NCI-H526 treated with DMSO at 0.1 percent for 48 hours (cell line): Measurements from ENCODE around the gene UBE2N.
A peak's percentile ranks its signal among the peaks of the same experiment; 100 is the strongest.

ENCODE experiments used
- DNase-seq: peaks from one replicate; lab custom pipeline; 2025; lab: John Stamatoyannopoulos, UW

The UBE2N gene, protein sequence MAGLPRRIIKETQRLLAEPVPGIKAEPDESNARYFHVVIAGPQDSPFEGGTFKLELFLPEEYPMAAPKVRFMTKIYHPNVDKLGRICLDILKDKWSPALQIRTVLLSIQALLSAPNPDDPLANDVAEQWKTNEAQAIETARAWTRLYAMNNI

GRCh38 chr12:93441617-93442410 lies at the start of gene UBE2N:
UBE2N (minus strand) TSS chr12:93441947; CDS start chr12:93441884, 63 bp downstream.
- DNase-seq: peak; percentile 92

- no peak for DNase-seq
Observed at GRCh38 chr12:93484315-93484981, 42.7 kb upstream of the UBE2N start.

- no peak for DNase-seq
Observed at GRCh38 chr12:93483151-93483807, 41.5 kb upstream of the UBE2N start.

DNA sequence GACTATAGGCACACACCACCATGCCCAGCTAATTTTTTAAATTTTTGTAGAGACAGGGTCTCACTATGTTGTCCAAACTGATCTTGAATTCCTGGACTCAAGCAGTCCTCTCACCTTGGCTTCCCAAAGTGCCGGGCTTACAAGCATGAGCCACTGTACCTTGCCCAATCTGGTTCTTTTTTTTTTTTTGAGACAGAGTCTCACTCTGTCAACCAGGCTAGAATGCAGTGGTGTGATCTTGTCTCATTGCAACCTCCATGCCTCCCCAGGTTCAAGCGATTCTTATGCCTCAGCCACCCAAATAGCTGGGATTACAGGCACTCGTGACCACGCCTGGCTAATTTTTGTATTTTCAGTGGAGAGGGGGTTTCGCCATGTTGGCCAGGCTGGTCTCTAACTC lies 41.0 kb upstream of the UBE2N start:
- DNase-seq: no peak

- no peak for DNase-seq
Observed at GRCh38 chr12:93476555-93476954, 34.8 kb upstream of the UBE2N start.

DNA sequence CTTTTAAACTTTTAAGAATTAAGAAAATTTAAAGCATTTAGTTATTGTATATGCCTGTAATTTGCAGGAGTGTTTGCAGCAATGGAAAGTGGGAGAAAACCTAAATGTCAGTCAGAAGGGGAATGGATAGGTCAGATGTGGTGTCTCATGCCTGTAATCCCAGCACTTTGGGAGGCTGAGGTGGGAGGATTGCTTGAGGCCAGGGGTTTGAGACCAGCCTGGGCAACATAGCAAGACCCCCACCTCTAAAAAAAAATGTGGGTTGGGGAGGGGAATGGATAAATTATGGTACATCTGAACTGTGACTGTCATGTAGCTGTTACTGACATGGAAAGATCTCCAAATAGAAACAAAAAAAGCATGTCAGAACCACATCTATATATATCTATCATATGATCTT lies 27.6 kb upstream of the UBE2N start:
- no peak for DNase-seq

DNA sequence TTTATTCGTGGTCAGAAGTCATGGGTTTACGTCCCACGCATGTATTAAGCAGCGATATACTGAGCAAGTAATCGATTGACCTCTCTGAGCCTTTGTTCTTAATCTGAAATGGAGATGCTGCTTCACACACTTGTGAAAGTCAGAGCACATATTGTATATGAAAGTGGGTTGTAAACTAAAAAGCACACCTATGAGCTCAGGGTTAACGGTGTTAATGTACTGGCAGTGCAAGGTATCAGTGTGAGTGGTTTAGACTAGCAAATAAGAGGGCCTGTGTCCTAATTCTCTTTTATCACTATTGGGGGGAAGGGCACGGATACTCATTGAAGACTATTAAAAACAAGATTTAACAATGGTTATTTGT lies 26.2 kb upstream of the UBE2N start:
- DNase-seq: peak; percentile 39

DNA sequence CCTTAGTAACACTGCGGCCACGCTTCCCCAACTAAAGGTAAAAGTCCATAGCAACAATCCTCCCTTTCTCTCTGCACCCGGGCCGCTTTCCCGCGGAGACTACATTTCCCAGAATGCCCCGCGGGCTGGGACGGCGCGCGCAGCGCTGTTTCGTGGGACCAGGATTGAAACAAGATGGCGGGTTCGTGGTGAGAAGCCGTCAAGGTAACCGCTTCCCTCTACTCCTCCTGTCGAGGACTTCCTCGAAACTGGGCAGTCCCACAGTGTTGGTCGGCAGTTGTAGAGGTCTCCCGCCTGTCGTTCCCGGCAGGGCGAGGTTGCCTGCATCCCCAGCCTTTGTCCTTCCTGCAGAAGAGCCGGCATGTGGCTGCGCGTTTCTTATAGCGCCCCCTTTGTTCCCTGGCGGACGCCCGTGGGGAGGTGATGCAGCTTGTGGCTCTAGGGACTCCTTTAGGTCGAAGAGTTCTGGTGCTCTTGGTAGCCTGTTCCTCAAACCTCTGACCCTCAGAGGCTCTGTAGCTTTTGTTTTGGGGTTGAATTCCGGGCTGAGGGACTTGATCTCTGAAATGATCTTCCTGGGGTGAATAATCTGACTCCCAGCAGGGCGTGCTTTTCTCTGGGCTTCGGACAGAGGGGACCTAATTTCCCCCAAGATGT lies 25.7 kb upstream of the UBE2N start, which contains the start of gene MRPL42:
Gene MRPL42 (plus strand): TSS at position 164 of the 657 bp plus-strand sequence. CDS start 1,772 bp downstream, outside the sequence.
- peak; percentile 87 for DNase-seq

DNA sequence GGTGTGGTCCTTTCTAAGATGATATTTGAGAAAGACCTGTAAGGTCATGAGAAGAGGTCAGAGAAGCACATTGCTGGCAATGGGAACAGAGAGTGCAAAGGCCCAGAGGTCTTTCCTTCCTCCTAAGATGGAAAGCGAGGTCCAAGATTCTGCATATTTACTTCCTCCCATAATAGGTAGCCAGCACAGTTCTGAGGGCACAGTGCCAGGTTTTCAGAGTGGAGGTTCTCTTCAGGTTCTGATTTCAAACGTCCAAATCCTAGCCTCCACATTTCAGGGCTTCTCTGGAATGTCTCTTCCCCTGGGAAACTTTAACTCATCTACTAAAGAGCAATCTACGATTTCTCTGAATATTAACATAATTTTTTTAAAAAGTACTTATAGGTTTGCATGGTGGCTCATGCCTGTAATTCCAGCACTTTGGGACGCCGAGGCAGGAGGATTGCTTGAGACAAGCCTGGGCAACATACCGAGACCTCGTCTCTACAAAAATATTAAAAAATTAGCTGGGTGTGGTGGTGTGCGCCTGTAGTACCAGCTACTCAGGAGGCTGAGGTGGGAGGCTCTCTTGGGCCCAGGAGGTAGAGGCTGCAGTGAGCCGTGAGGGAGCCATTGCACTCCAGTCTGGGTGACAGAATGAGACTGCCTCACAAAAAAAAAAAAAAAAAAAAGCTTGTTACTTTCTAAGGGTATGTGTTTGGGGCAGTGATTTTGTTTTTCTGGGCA lies 25.0 kb upstream of the UBE2N start:
- DNase-seq: no peak

DNA sequence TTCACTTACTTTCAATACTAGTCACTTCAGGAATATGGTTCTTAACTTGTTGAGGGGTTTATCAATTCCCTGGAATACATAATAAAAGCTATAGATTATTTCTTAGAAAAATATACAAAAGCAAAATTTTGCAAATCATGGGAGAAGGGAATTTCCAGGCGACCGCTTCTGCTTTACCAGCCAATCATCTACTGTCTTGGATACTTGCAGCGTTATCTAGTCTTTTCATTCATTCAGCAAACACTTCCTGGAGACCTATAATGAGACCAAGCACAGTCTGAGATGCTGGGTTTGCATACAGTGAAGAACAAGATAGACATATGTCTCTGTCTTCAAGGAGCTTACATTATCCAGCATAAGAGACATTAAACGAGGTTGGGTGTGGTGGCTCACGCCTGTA lies 24.1 kb upstream of the UBE2N start:
- no peak for DNase-seq

- no peak for DNase-seq
Observed at GRCh38 chr12:93461503-93461902, 19.8 kb upstream of the UBE2N start.

GRCh38 chr12:93460902-93461301 lies 19.2 kb upstream of the UBE2N start:
- DNase-seq: no peak

GRCh38 chr12:93460003-93460402 lies 18.3 kb upstream of the UBE2N start:
- no peak for DNase-seq

GRCh38 chr12:93459097-93459496 lies 17.4 kb upstream of the UBE2N start:
- no peak for DNase-seq

GRCh38 chr12:93456077-93456476 lies 14.3 kb upstream of the UBE2N start:
- no peak for DNase-seq

- no peak for DNase-seq
Observed at GRCh38 chr12:93453633-93454032, 11.9 kb upstream of the UBE2N start.

- DNase-seq: no peak
Observed at GRCh38 chr12:93451423-93452158, 9.8 kb upstream of the UBE2N start.

DNA sequence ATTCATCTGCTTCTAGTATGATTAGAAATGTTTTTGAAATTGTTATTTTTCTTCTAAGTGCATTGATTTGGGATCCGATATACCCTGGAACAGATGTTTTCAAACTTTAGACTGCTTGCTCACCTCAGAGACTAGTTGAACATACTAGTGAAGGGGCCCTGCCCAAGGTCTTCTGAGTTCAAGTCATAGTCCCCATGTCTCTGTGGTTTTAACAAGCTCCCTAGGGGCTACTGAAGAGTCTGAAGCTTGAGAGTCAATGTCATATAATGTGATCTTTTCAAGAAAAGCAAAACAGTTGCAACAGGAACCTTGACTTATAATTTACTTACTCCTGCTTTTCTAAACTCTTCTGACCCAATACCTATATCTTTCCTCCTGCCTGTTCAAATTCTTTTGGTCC lies 7.5 kb upstream of the UBE2N start:
- DNase-seq: no peak

DNA sequence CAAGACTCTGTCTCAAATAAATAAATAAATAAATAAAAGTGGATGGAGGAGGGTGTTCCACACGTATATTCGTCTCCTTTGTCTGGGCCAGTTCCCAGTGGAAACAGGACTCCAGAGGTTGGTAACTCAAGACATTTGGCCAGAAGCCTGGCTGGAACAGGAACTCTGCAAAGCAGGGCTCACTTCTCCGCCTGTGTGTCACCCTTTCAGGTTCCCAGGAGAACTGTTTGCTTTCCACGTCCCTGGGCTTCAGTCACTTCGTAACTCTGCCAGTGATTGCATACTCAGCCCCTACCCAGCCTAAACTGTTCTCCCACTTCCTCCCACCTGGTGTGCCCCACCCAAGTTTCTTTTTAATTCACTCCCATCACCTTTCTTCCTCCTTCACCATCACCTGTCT lies 7.0 kb upstream of the UBE2N start:
- no peak for DNase-seq

- DNase-seq: no peak
Observed at GRCh38 chr12:93447555-93448290, 6.0 kb upstream of the UBE2N start.
